SIG-M5 treated with dmso at 0.1 percent for 504 hours (cell line): ENCODE measurements around the gene ANKIB1.
A peak's percentile ranks its signal among the peaks of the same experiment; 100 is the strongest.

Experiments
- DNase-seq: peaks from one replicate; lab custom pipeline; 2025; ENCODE audit not compliant: unreplicated experiment; lab: John Stamatoyannopoulos, UW

ANKIB1 gene

DNA sequence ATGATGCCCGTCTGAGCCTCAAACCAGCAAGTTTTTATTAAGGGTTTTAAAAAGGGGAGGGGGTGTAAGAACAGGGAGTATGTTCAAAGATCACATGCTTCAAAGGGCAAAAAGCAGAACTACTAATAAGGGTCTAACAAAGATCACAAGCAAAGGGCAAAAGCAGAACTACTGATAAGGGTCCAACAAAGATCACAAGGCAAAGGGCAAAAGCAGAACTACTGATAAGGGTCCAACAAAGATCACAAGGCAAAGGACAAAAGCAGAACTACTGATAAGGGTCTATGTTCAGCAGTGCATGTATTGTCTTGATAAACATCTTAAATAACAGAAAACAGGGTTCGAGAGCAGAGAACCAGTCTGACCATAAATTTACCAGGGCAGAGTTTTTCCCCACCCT is 196.9 kb downstream of the ANKIB1 start:
- DNase-seq, result peak; percentile 8

DNA sequence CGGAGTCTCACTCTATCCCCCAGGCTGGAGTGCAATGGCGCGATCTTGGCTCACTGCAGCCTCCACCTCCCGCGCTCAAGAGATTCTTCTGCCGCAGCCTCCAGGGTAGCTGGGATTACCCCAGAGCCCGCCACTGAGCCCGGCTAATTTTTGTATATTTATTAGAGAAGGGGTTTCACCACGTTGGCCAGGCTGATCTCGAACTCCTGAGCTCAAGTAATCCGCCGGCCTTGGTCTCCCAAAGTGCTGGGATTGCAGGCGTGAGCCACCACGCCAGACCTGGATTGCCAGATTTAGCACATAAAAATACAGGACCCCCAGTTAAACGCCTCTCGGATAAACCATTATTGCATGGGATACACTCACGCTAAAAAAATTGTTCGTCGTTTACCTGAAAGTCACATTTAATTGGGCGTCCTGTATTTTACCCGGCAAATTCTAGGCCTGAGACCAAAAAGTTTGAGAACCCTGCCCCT is 201.1 kb downstream of the ANKIB1 start:
- DNase-seq, result no peak

DNA sequence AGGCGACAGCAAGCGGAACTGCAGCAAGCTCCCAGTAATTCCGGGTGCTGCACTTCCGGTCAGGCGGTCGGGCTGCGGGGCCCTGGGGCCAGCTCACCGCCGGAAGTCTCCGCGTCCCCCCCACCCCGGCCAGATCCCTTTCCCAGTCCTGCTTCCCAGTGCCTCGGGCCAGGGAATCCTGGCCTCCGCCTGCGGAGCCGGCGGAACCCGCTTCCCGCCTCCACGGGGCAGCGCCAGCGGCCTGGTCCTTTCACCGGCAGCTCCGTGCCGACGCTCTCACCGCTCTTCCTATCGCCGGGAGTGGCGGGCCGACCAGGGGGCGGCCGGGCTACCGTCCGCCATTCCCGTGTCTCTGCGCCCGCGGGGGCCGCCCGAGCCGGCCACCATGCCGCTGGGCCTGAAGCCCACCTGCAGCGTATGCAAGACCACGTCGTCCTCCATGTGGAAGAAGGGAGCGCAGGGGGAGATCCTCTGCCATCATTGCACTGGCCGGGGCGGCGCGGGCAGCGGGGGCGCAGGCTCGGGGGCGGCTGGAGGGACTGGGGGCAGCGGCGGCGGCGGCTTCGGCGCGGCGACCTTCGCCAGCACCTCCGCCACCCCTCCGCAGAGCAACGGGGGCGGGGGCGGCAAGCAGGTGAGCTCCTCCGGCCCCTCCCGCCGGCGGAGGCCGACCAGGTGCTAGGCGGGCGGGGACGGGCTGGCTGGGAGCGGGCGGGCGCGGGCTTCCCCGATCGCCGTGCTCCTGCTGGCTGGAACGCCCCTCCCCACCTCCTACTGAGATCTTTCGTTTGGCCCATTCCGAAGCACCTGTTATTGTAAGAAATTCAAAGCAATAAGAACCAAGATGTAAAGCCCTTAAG is 201.8 kb downstream of the ANKIB1 start, which contains the start of gene GATAD1:
Gene GATAD1 (plus strand): TSS at position 138 of the 860 bp plus-strand sequence. CDS start 248 bp downstream, at position 386.
- peak; percentile 92 for DNase-seq

GRCh38 chr7:92448205-92448747 is 202.5 kb downstream of the ANKIB1 start:
- DNase-seq, result peak; percentile 69
